Measurements from ENCODE around the gene WDR11.

WDR11 gene

DNA sequence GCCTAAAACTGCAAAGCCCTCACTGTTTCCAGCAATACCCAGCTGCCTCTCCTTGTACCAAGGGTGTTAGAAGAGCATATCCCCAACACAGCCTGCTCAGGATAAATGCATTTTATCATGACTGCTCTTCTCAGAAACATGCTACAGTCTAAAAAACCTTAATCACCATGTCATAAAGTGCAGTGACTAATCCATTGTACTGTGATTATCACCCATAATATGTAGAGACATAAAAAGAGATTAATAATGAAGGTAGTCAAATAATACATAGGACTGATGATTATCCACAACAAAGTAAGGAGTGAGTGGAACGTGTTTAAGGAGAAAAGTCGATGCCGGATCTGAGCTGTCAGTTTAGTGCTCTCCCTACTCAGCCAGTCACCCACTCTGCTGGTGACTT is 12.2 kb upstream of the WDR11 start:
- Histone ChIP-seq H4K20me1 (no peaks in the 10 kb centered on the region), H3K4me2 (no peak overlapping the region), H3K36me3 (no peaks in the 10 kb centered on the region), H3K4me3 (no peak overlapping the region), H3K27ac (no peak overlapping the region), H3K27me3 (no peaks in the 10 kb centered on the region), H3K4me1 (peaks cover 7% of the 10 kb centered on the region), H3K9ac (no peak overlapping the region), H3K9me3 (no peaks in the 10 kb centered on the region)
- TF ChIP-seq Cebpa-rat (IDR thresholded peaks at IDR 0.05) = no peak

- Histone ChIP-seq H4K20me1 (no peaks in the 10 kb centered on the region), H3K4me3 (no peak overlapping the region), H3K9ac (no peak overlapping the region), H3K27me3 (no peaks in the 10 kb centered on the region), H3K9me3 (no peaks in the 10 kb centered on the region), H3K36me3 (no peaks in the 10 kb centered on the region), H3K4me2 (0 out of 2 replicates have a peak overlapping the region, but pooled peaks have one; percentile 18), H3K27ac (no peak overlapping the region), H3K4me1 (peaks cover 7% of the 10 kb centered on the region)
- TF ChIP-seq Cebpa-rat (IDR thresholded peaks at IDR 0.05) = no peak
Measured at GRCh38 chr10:120841522-120842189, 9.5 kb upstream of the WDR11 start.

DNA sequence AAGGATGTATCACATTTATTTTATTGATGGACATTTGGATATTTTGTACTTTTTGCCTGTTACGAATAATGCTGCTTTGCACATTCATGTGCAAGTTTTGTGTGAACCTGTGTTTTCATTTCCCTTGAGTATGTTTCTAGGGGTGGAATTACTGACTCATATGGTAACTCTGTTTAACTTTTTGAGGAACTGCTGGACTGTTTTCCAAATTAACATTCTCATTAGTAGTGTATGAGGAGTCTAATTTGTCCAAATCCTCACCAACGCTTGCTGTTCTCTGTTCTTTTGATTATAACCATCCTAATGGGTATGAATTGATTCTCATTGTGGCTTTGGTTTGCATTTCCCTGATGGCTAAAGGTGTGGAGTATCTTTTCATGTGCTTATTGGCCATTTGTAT is 3.2 kb downstream of the WDR11 start:
- H3K4me2 ChIP-seq = no peak overlapping the region
- H3K9me3 ChIP-seq = peaks cover 4% of the 10 kb centered on the region; the same call in 1 of the 2 replicates
- no peak overlapping the region for H3K4me3 ChIP-seq
- no peak overlapping the region for H3K9ac ChIP-seq
- peaks cover 37% of the 10 kb centered on the region for H3K36me3 ChIP-seq
- no peak for TF ChIP-seq Cebpa-rat (IDR thresholded peaks at IDR 0.05)
- H3K4me1 ChIP-seq = peaks cover 21% of the 10 kb centered on the region
- no peaks in the 10 kb centered on the region for H4K20me1 ChIP-seq
- no peaks in the 10 kb centered on the region for H3K27me3 ChIP-seq
- H3K27ac ChIP-seq = no peak overlapping the region

DNA sequence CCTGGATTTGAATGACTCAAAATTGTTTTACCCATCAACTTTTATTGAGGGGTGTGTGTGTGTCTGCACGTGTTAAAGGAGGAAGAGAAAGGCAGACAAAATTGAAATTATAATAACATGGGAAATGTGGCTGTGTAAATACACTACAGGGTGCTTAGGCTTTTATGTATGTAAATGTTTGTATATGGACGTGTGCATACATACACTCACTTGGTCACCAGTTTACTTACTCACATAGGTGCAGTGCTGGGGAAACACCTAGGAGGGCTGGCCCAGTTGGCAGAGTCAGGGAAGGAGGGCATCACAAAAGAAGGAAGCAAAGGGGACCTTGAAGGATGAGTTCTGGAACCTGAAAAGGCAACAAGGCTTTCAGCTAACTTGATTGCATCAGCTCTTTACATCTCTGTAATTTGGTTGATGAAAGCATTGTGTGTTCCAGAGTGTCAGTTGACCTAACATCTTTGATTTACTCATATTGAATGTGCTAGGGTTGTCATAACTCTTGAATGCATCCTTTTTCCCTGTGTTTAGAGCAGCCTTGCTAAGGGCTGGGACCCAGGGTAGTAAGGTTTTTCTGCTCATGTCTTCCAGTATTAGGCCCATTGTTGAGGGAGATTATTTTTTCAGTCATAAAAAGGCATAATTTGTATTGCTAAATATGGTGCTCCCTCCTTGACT is 10.2 kb downstream of the WDR11 start:
- H3K36me3 ChIP-seq = peaks cover 51% of the 10 kb centered on the region
- H4K20me1 ChIP-seq = no peaks in the 10 kb centered on the region
- TF ChIP-seq Cebpa-rat (IDR thresholded peaks at IDR 0.05) = no peak
- no peak overlapping the region for H3K9ac ChIP-seq
- no peak overlapping the region for H3K27ac ChIP-seq
- no peaks in the 10 kb centered on the region for H3K27me3 ChIP-seq
- no peaks in the 10 kb centered on the region for H3K4me1 ChIP-seq
- no peak overlapping the region for H3K4me3 ChIP-seq
- no peaks in the 10 kb centered on the region for H3K9me3 ChIP-seq
- no peak overlapping the region for H3K4me2 ChIP-seq

- Histone ChIP-seq H3K4me1 (no peaks in the 10 kb centered on the region), H3K36me3 (peaks cover 58% of the 10 kb centered on the region), H3K4me3 (no peak overlapping the region), H4K20me1 (no peaks in the 10 kb centered on the region), H3K9me3 (peaks cover 4% of the 10 kb centered on the region; the same call in 1 of the 2 replicates), H3K9ac (no peak overlapping the region), H3K4me2 (no peak overlapping the region), H3K27me3 (no peaks in the 10 kb centered on the region), H3K27ac (no peak overlapping the region)
- TF ChIP-seq Cebpa-rat (IDR thresholded peaks at IDR 0.05) = no peak
Measured at GRCh38 chr10:120873741-120874140, 22.6 kb downstream of the WDR11 start.

- Histone ChIP-seq H3K4me3 (no peak overlapping the region), H3K4me1 (no peaks in the 10 kb centered on the region), H3K9ac (no peak overlapping the region), H3K9me3 (no peaks in the 10 kb centered on the region), H3K27ac (no peak overlapping the region), H3K27me3 (no peaks in the 10 kb centered on the region), H4K20me1 (no peaks in the 10 kb centered on the region), H3K36me3 (peaks cover 45% of the 10 kb centered on the region), H3K4me2 (no peak overlapping the region)
- no peak for TF ChIP-seq Cebpa-rat (IDR thresholded peaks at IDR 0.05)
Measured at GRCh38 chr10:120883071-120883470, 31.9 kb downstream of the WDR11 start.

DNA sequence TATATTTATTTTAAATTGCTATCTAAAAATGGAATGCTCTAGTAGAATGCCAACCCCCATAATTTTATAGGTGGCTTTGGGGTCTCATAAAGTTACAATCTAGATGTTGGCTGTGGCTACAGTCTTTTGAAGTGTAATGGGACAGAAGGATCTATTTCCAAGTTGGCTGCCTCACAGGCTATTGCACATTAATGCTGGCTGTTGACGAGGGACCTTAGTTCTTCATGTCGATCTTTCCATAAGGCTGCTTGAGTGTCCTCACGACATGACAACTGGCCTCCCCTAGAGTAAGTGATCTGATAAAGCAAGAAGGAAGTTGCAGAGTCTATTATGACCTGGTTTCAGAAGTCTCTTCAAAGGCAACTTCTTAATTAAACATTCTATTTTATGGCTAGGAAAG is 36.3 kb downstream of the WDR11 start:
- H3K36me3 ChIP-seq = peaks cover 70% of the 10 kb centered on the region
- H3K27me3 ChIP-seq = no peaks in the 10 kb centered on the region
- no peak overlapping the region for H3K9ac ChIP-seq
- H3K4me3 ChIP-seq = no peak overlapping the region
- no peak overlapping the region for H3K4me2 ChIP-seq
- no peak overlapping the region for H3K27ac ChIP-seq
- no peaks in the 10 kb centered on the region for H3K4me1 ChIP-seq
- TF ChIP-seq Cebpa-rat (IDR thresholded peaks at IDR 0.05) = no peak
- no peaks in the 10 kb centered on the region for H3K9me3 ChIP-seq
- H4K20me1 ChIP-seq = no peaks in the 10 kb centered on the region

DNA sequence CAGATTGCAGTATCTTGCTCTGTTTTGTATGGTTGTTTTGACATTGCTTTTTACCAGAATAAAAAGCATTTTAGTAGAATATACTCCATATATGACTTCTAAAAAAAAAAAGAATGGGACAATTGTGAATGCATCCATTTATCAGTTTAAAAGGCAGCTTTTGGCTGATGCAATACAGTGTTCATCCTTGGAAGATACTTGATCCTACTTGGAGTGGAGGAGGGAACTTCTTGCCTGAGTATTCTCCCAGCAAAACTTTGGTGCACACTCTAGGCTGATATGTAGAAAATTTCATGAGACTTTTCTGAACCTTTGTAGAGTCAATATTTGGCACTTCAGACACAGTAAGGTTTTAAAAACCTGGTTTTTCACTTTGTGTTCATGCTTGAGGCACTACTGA is 40.2 kb downstream of the WDR11 start:
- Histone ChIP-seq H3K36me3 (peaks cover 68% of the 10 kb centered on the region), H3K9ac (no peak overlapping the region), H3K4me2 (no peak overlapping the region), H3K9me3 (no peaks in the 10 kb centered on the region), H3K4me3 (no peak overlapping the region), H4K20me1 (no peaks in the 10 kb centered on the region), H3K27ac (no peak overlapping the region), H3K27me3 (no peaks in the 10 kb centered on the region), H3K4me1 (no peaks in the 10 kb centered on the region)
- no peak for TF ChIP-seq Cebpa-rat (IDR thresholded peaks at IDR 0.05)

DNA sequence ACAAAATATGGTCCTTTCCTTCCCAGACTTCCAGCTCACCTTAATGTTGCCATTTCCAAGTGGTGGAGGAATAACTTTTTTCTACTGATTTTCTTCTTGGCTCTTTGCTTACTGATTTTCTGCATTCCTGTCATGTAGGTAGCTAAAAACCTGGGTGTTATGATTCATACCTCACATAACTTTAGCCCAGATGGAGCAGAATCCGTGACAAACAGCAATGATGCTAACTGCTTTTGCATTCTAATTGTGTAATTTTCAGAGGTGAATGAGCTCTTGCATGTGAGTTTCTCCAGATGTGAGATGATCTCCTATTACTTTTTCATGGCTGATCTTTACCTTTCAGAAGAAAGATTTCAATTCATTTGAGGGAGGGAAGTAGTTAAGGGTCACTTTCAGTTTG is 43.4 kb downstream of the WDR11 start:
- H3K27me3 ChIP-seq = no peaks in the 10 kb centered on the region
- H3K9me3 ChIP-seq = no peaks in the 10 kb centered on the region
- H3K4me2 ChIP-seq = no peak overlapping the region
- H3K4me1 ChIP-seq = no peaks in the 10 kb centered on the region
- H3K9ac ChIP-seq = no peak overlapping the region
- no peak for TF ChIP-seq Cebpa-rat (IDR thresholded peaks at IDR 0.05)
- H3K27ac ChIP-seq = no peak overlapping the region
- H3K4me3 ChIP-seq = no peak overlapping the region
- H3K36me3 ChIP-seq = peaks cover 57% of the 10 kb centered on the region
- H4K20me1 ChIP-seq = no peaks in the 10 kb centered on the region

DNA sequence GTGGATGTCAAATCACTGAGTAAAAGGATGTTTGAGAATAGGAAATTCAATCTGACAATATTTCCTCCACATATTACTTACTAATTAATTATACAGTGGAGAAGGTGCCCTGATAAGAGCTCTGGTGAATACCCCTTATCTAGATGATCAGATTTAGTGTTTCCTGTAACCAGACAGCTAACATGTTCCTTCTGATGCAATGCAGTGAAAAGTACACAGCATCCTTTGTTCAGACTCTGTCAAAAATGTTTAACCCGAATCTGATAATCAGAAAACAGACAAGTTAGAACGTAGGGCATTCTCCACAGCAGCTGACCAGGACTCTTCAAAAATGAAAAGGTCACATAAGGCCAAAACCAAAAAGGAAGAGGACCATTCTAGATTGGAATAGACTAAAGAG is 46.2 kb downstream of the WDR11 start:
- no peaks in the 10 kb centered on the region for H3K9me3 ChIP-seq
- no peak overlapping the region for H3K4me3 ChIP-seq
- H3K27me3 ChIP-seq = no peaks in the 10 kb centered on the region
- no peak overlapping the region for H3K4me2 ChIP-seq
- no peak overlapping the region for H3K27ac ChIP-seq
- no peak for TF ChIP-seq Cebpa-rat (IDR thresholded peaks at IDR 0.05)
- H4K20me1 ChIP-seq = no peaks in the 10 kb centered on the region
- H3K36me3 ChIP-seq = peaks cover 44% of the 10 kb centered on the region
- H3K4me1 ChIP-seq = no peaks in the 10 kb centered on the region
- no peak overlapping the region for H3K9ac ChIP-seq
